GM12891 (cell line): ENCODE data around the gene UBE2B.

Experiments
- PAX5 ChIP-seq: IDR thresholded peaks from 2 replicates; pipeline ENCODE4 v1.6.1; 2011; ENCODE audit warnings: low read length, moderate library complexity, mild to moderate bottlenecking; ENCODE audit not compliant: insufficient read depth, severe bottlenecking
- POLR2A ChIP-seq: IDR thresholded peaks from 2 replicates; pipeline ENCODE4 v1.6.1; 2011; ENCODE audit warnings: low read depth, low read length, control low read depth
- POLR2AphosphoS5 ChIP-seq: IDR thresholded peaks from 2 replicates; pipeline ENCODE4 v1.6.1; 2011; ENCODE audit warnings: low read depth, low read length, control low read depth
- POU2F2 ChIP-seq: IDR thresholded peaks from 2 replicates; pipeline ENCODE4 v1.6.1; 2011; ENCODE audit warnings: low read depth, mild to moderate bottlenecking, control low read depth, low read length, moderate library complexity
- SPI1 ChIP-seq: IDR thresholded peaks from 2 replicates; pipeline ENCODE4 v1.6.1; 2011; ENCODE audit warnings: low read depth, low read length, control low read depth

- TF ChIP-seq POLR2A: no peak
- TF ChIP-seq SPI1: no peak
- TF ChIP-seq POU2F2: no peak
- TF ChIP-seq POLR2AphosphoS5: no peak
- no peak for TF ChIP-seq PAX5
Observed at GRCh38 chr5:134426361-134426760, 55.0 kb downstream of the UBE2B start.
